Neural cell (in vitro differentiated cells): ENCODE data around the gene LHX2.

Source experiments
- EZH2 ChIP-seq: fragments of 200-600, 300-800 bp; shearing (Covaris generic), sonication (generic); IDR thresholded peaks from 2 replicates; pipeline ENCODE4 v1.6.1; 2014; ENCODE audit warnings: antibody characterized with exemption, low read length, borderline replicate concordance, mild to moderate bottlenecking; ENCODE audit not compliant: insufficient read depth, poor library complexity, severe bottlenecking
- SMC3 ChIP-seq: fragments of 450-650 bp; conservative IDR thresholded peaks from 2 replicates; pipeline ENCODE4 v1.6.1; 2014; ENCODE audit warnings: antibody characterized with exemption, mild to moderate bottlenecking, moderate library complexity; ENCODE audit not compliant: poor library complexity
- TF ChIP-seq, protein P1 (sequence below): fragments of 450-650 bp; IDR thresholded peaks from 2 replicates; pipeline ENCODE4 v1.5.1; 2014; ENCODE audit warnings: antibody characterized with exemption, mild to moderate bottlenecking, moderate library complexity; ENCODE audit not compliant: poor library complexity, severe bottlenecking

DNA sequence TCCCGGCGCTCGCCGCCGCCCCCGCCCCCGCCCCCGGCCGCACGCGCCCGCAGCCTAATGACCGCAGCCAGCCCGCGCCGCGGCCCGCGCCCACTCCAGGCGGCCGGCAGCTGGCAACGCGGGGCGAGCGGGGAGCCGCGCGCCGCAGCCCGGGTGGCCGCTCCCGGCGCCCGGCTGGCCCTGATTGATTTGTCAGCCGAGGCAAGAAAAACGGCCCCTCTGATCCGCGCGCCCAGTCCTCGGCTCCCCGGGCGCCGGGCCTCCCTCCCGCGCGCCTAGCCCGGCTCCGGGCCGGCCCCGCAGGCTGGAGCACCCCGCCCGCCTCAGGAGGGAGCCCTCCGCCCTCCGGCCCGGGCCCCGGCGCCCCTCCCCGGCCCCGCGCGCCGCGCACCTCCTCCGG, 11.9 kb upstream of the LHX2 start:
- TF ChIP-seq EZH2: no peak
- TF ChIP-seq, protein P1, sequence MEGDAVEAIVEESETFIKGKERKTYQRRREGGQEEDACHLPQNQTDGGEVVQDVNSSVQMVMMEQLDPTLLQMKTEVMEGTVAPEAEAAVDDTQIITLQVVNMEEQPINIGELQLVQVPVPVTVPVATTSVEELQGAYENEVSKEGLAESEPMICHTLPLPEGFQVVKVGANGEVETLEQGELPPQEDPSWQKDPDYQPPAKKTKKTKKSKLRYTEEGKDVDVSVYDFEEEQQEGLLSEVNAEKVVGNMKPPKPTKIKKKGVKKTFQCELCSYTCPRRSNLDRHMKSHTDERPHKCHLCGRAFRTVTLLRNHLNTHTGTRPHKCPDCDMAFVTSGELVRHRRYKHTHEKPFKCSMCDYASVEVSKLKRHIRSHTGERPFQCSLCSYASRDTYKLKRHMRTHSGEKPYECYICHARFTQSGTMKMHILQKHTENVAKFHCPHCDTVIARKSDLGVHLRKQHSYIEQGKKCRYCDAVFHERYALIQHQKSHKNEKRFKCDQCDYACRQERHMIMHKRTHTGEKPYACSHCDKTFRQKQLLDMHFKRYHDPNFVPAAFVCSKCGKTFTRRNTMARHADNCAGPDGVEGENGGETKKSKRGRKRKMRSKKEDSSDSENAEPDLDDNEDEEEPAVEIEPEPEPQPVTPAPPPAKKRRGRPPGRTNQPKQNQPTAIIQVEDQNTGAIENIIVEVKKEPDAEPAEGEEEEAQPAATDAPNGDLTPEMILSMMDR: no peak
- TF ChIP-seq SMC3: no peak
